K562 (cell line): ENCODE data around the gene OR1N2. TPM values are rescaled to one million over a fixed set of nuclear protein-coding genes. Genes with fewer than 3 reads are reported as not detected.

Source experiments
- ARID1B ChIP-seq: fragments of 450-650 bp; IDR thresholded peaks from 2 replicates; pipeline ENCODE4 v1.6.1; 2016; ENCODE audit warnings: antibody characterized with exemption, mild to moderate bottlenecking, inconsistent platforms
- JUN ChIP-seq, 2 experiments: sonication (generic) in 1 of 2; formaldehyde crosslinking in 1 of 2; IDR thresholded peaks; 2 replicates each; pipeline versions ENCODE4 v1.6.1 to v1.8.0; 2012 to 2022; ENCODE audit warnings: borderline replicate concordance in 2 of 2, mild to moderate bottlenecking in 2 of 2, improper control_type of control experiment in 1 of 2, low read depth in 1 of 2, low read length in 1 of 2, missing genetic modification reagents in 1 of 2
- JUND ChIP-seq, 2 experiments: IDR thresholded peaks; 2 replicates in 1 of 2; 3 replicates in 1 of 2; pipeline ENCODE4 v1.6.1; 2011; ENCODE audit warnings: borderline replicate concordance in 2 of 2, low read depth in 2 of 2, low read length in 2 of 2, improper control_type of control experiment in 1 of 2, missing biosample characterization in 1 of 2, missing genetic modification characterization in 1 of 2, missing genetic modification reagents in 1 of 2
- MYBL2 ChIP-seq, 2 experiments: fragments of 450-650 bp in 1 of 2; sonication (generic) in 1 of 2; formaldehyde crosslinking in 1 of 2; IDR thresholded peaks; 2 replicates each; pipeline versions ENCODE4 v1.6.1 to v1.8.1; 2017 to 2022; ENCODE audit warnings: borderline replicate concordance in 1 of 2, inconsistent platforms in 1 of 2, low read depth in 1 of 2, mild to moderate bottlenecking in 1 of 2, missing genetic modification reagents in 1 of 2, moderate library complexity in 1 of 2
- NFE2L1 ChIP-seq: fragments of 450-650 bp; IDR thresholded peaks from 2 replicates; pipeline ENCODE4 v1.6.1; 2016; ENCODE audit warnings: missing genetic modification characterization, low read depth, mild to moderate bottlenecking, missing compliant biosample characterization, moderate library complexity, borderline replicate concordance
- SAFB ChIP-seq: fragments of 200-400 bp; formaldehyde crosslinking; IDR thresholded peaks from 2 replicates; pipeline ENCODE4 v1.6.1; 2017; ENCODE audit warnings: low read depth, low read length, borderline replicate concordance
- SMARCC2 ChIP-seq: fragments of 450-650 bp; IDR thresholded peaks from 2 replicates; pipeline ENCODE4 v1.6.1; 2017; ENCODE audit warnings: antibody characterized with exemption, moderate library complexity, mild to moderate bottlenecking, low read depth
- SP2 ChIP-seq: IDR thresholded peaks from 2 replicates; pipeline ENCODE4 v1.6.1; 2011; ENCODE audit warnings: mild to moderate bottlenecking, low read depth, low read length, moderate library complexity; ENCODE audit not compliant: poor library complexity, severe bottlenecking; ENCODE audit errors: extremely low read depth
- SRSF1 ChIP-seq: fragments of 200-400 bp; formaldehyde crosslinking; IDR thresholded peaks from 2 replicates; pipeline ENCODE4 v1.6.1; 2017; ENCODE audit warnings: mild to moderate bottlenecking, low read depth, low read length, moderate library complexity
- SRSF7 ChIP-seq: fragments of 200-400 bp; formaldehyde crosslinking; optimal IDR thresholded peaks from 2 replicates; pipeline ENCODE3; 2017; ENCODE audit warnings: mild to moderate bottlenecking, low read depth, low read length
- TAF7 ChIP-seq: fragments of 450-650 bp; IDR thresholded peaks from 2 replicates; pipeline ENCODE4 v1.6.1; 2016; ENCODE audit warnings: missing genetic modification characterization, missing compliant biosample characterization
- ZBTB17 ChIP-seq: fragments of 450-650 bp; formaldehyde crosslinking; IDR thresholded peaks from 2 replicates; pipeline ENCODE4 v1.4.0; 2020; ENCODE audit warnings: mild to moderate bottlenecking
- polyA plus RNA-seq, 8 experiments: library from polyadenylated mRNA; depleted of rRNA in 4 of 8; stranded (reverse) in 5 of 8; unstranded in 3 of 8; fragments of >200 nt; fragmentation: Nextera tagmentation in 2 of 8; fragmentation: Illumina TruSeq in 1 of 8; extraction: Ambion mirVana in 2 of 8; extraction: Trizol in 1 of 8; gene quantifications; 2 replicates each; pipeline versions ENCODE4 v1.2.1 to v1.2.3, GENCODE V29; 2011 to 2014; ENCODE audit warnings: inconsistent platforms in 1 of 8, missing spikeins in 1 of 8
- total RNA-seq, 7 experiments: library from RNA; depleted of rRNA in 6 of 7; stranded (reverse); fragments of >200 nt in 6 of 7; fragmentation: Illumina TruSeq in 2 of 7; extraction: Trizol in 2 of 7; gene quantifications; 2 replicates each; pipeline versions ENCODE4 v1.2.1 to v1.2.3, GENCODE V29; 2011 to 2021; ENCODE audit warnings: low replicate concordance in 1 of 7
- TF ChIP-seq, protein P1 (sequence below): fragments of 450-650 bp; formaldehyde crosslinking; IDR thresholded peaks from 2 replicates; pipeline ENCODE4 v1.4.0; 2022; ENCODE audit warnings: mild to moderate bottlenecking, moderate library complexity
- TF ChIP-seq, protein P2 (sequence below), 2 experiments: fragments of 450-650 bp in 1 of 2; sonication (generic) in 1 of 2; formaldehyde crosslinking in 1 of 2; IDR thresholded peaks; 2 replicates each; pipeline versions ENCODE4 v1.7.1 to v1.9.0; 2016 to 2022; ENCODE audit warnings: inconsistent platforms in 1 of 2, mild to moderate bottlenecking in 1 of 2, missing genetic modification reagents in 1 of 2
- TF ChIP-seq, protein P3 (sequence below): fragments of 250-450 bp; sonication (Bioruptor Pico); IDR thresholded peaks from 2 replicates; pipeline ENCODE4 v1.8.0; 2022; ENCODE audit warnings: moderate library complexity, mild to moderate bottlenecking, inconsistent platforms

OR1N2 gene
- total and polyA plus RNA-seq, 9 of the 15 experiments (the other 6 are each of a cell fraction or from before 2014, with no cell fraction given), result not detected

DNA sequence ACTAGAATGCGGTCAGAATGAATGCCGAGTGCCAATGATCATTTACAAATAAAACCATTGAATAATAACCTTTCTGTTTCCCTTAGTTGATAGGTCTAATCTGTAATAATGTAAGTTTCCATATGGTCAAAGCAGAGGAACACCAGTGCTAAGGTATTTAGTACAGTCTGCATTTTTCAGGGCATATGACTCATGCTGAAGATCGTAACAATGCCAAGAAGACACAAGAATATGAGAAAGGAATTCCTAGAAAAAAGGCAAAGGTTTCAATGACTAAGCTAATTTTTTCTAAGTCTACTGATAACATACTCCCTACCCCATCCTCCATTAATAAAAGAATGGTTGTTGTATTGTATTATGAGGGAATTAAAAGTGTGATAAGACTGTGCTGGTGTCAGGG, 27.4 kb downstream of the OR1N2 start (continued):
- TF ChIP-seq, protein P1, sequence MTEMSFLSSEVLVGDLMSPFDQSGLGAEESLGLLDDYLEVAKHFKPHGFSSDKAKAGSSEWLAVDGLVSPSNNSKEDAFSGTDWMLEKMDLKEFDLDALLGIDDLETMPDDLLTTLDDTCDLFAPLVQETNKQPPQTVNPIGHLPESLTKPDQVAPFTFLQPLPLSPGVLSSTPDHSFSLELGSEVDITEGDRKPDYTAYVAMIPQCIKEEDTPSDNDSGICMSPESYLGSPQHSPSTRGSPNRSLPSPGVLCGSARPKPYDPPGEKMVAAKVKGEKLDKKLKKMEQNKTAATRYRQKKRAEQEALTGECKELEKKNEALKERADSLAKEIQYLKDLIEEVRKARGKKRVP, result no peak
- TF ChIP-seq SRSF7 (no peak), MYBL2 (IDR thresholded peaks at IDR 0.05; ENCODE audit: low read depth) (no peak), MYBL2 (CRISPR knock-in tag; IDR thresholded peaks at IDR 0.05; ENCODE audit: borderline replicate concordance) (no peak), NFE2L1 (tag) (peak; percentile 52; the same call in 1 of the 2 replicates), SRSF1 (no peak), ARID1B (peak; percentile 80), SMARCC2 (peak; percentile 56; the same call in 1 of the 2 replicates), ZBTB17 (CRISPR knock-in tag) (no peak), JUN (IDR thresholded peaks at IDR 0.05; ENCODE audit: borderline replicate concordance, low read depth, low read length) (peak; percentile 69; the same call in 1 of the 2 replicates), JUN (CRISPR knock-in tag; IDR thresholded peaks at IDR 0.05; ENCODE audit: borderline replicate concordance) (no peak), SP2 (no peak), TAF7 (no peak), SAFB (no peak), JUND (IDR thresholded peaks at IDR 0.05; ENCODE audit: borderline replicate concordance, low read depth, low read length) (peak; percentile 95), JUND (tag; IDR thresholded peaks at IDR 0.05; ENCODE audit: borderline replicate concordance, low read depth, low read length) (peak; percentile 96; the same call in 2 of the 3 replicates)
- TF ChIP-seq, protein P2, sequence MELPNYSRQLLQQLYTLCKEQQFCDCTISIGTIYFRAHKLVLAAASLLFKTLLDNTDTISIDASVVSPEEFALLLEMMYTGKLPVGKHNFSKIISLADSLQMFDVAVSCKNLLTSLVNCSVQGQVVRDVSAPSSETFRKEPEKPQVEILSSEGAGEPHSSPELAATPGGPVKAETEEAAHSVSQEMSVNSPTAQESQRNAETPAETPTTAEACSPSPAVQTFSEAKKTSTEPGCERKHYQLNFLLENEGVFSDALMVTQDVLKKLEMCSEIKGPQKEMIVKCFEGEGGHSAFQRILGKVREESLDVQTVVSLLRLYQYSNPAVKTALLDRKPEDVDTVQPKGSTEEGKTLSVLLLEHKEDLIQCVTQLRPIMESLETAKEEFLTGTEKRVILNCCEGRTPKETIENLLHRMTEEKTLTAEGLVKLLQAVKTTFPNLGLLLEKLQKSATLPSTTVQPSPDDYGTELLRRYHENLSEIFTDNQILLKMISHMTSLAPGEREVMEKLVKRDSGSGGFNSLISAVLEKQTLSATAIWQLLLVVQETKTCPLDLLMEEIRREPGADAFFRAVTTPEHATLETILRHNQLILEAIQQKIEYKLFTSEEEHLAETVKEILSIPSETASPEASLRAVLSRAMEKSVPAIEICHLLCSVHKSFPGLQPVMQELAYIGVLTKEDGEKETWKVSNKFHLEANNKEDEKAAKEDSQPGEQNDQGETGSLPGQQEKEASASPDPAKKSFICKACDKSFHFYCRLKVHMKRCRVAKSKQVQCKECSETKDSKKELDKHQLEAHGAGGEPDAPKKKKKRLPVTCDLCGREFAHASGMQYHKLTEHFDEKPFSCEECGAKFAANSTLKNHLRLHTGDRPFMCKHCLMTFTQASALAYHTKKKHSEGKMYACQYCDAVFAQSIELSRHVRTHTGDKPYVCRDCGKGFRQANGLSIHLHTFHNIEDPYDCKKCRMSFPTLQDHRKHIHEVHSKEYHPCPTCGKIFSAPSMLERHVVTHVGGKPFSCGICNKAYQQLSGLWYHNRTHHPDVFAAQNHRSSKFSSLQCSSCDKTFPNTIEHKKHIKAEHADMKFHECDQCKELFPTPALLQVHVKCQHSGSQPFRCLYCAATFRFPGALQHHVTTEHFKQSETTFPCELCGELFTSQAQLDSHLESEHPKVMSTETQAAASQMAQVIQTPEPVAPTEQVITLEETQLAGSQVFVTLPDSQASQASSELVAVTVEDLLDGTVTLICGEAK (IDR thresholded peaks at IDR 0.05), result no peak
- TF ChIP-seq, protein P2 (CRISPR knock-in tag; IDR thresholded peaks at IDR 0.05), result no peak
- TF ChIP-seq, protein P3, sequence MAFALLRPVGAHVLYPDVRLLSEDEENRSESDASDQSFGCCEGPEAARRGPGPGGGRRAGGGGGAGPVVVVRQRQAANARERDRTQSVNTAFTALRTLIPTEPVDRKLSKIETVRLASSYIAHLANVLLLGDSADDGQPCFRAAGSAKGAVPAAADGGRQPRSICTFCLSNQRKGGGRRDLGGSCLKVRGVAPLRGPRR (CRISPR knock-in tag), result no peak
